ENCODE data around the gene KYNU.

KYNU gene

DNA sequence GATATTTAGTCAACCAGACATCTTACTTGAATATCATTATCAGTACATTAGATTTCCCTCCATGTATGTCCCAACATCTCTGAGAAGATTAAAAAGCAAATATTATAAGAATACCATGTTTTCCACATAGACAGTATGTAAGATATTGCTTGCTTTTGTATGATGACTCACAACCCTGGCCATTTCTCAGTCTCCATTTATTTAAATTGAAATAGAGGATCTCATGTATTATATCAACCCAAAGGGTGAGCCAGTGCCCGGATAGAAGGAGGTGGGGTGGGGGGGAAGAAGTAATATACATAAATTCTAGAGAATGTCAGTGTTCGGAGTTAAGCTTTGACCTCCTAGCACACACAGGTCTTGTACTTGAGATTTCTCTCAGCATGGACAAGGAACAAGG, 109.6 kb downstream of the KYNU start:
- ChIA-PET CTCF (no interaction called here), POLR2A (no interaction called here)
- H3K4me3 ChIP-seq (ENCODE audit: low read depth, low read length) = no peak overlapping the region
- DNase-seq (ENCODE audit: low read depth, low spot score) = no peak
- TF ChIP-seq, protein P1, sequence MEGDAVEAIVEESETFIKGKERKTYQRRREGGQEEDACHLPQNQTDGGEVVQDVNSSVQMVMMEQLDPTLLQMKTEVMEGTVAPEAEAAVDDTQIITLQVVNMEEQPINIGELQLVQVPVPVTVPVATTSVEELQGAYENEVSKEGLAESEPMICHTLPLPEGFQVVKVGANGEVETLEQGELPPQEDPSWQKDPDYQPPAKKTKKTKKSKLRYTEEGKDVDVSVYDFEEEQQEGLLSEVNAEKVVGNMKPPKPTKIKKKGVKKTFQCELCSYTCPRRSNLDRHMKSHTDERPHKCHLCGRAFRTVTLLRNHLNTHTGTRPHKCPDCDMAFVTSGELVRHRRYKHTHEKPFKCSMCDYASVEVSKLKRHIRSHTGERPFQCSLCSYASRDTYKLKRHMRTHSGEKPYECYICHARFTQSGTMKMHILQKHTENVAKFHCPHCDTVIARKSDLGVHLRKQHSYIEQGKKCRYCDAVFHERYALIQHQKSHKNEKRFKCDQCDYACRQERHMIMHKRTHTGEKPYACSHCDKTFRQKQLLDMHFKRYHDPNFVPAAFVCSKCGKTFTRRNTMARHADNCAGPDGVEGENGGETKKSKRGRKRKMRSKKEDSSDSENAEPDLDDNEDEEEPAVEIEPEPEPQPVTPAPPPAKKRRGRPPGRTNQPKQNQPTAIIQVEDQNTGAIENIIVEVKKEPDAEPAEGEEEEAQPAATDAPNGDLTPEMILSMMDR (IDR thresholded peaks at IDR 0.05; ENCODE audit: insufficient read depth, low read length, missing control alignments) = no peak

DNA sequence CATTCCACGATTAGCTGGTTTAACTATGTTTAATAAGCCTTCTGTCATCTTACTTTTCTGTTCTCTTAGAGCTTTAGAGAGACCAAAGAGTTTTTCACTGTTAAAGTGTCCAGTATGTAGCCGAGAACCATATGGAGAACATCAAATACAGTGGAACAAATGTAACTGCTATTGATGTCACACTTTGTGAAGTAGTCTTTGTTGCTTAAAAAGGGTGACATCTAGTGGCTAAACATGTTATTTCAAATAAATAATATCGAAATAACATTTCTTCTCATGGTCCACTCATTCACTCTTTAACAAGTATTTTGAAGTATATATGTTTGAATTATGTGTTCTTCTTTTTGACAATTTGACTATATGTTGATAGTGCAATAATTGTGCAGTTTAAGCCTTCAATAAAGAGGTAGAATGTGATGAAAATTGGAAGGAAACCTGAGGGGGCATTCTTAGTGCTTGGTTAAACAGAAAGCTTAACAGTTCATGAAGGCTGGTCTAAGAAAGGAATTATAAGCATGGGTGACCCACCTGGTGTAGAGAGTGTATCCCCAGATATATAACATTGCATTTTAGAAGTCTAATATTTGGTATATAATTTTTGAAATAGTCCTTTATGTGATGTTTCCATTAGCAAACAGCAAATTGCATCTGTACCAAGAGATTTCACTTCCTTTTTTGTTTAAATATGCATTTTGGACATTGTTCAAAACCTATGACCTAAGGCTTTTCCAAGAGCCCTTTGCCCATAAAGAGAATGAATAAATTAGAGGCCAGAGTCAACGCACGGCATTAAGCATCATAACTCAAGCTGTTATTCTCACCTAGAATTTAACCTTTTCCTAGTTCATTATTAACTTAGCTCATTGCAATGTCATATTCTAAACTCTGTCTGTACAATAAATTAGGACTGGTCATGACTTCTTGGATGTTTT, 112.1 kb downstream of the KYNU start:
- TF ChIP-seq, protein P1 (IDR thresholded peaks at IDR 0.05; ENCODE audit: insufficient read depth, low read length, missing control alignments) = no peak
- DNase-seq (ENCODE audit: low read depth, low spot score) = no peak
- ChIA-PET CTCF (interaction anchor here (1.1 to 2.4 kb wide), 7 partner anchors 9 to 309 kb away, joined by 3 to 8 read pairs (median 4); no protein-coding TSS in a partner anchor), POLR2A (no interaction called here)
- no peak overlapping the region for H3K4me3 ChIP-seq (ENCODE audit: low read depth, low read length)

DNA sequence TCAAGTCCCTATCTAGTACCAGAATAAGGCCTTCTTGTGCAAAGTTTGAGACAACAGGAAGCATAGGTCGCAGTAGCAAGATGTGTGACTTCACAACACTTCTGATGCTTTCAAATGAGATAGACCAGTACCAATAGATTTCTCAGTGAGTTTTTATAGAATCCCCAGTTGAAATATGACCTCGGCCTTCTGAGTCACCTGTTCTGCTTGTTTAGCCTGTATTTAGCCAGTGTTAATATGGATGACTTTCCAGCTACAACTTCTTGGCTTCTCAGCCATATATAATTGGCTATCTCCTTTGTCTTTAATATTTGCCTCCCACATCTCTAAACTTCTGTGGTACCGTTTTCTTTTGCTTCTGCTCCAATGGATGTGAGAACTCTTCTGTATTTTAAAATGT, 113.8 kb downstream of the KYNU start:
- DNase-seq (ENCODE audit: low read depth, low spot score) = no peak
- H3K4me3 ChIP-seq (ENCODE audit: low read depth, low read length) = no peak overlapping the region
- ChIA-PET POLR2A (no interaction called here), CTCF (interaction anchor here (1.3 to 1.7 kb wide), 2 partner anchors 12 to 308 kb away, joined by 3 to 4 read pairs; no protein-coding TSS in a partner anchor)
- TF ChIP-seq, protein P1 (IDR thresholded peaks at IDR 0.05; ENCODE audit: insufficient read depth, low read length, missing control alignments) = no peak

DNA sequence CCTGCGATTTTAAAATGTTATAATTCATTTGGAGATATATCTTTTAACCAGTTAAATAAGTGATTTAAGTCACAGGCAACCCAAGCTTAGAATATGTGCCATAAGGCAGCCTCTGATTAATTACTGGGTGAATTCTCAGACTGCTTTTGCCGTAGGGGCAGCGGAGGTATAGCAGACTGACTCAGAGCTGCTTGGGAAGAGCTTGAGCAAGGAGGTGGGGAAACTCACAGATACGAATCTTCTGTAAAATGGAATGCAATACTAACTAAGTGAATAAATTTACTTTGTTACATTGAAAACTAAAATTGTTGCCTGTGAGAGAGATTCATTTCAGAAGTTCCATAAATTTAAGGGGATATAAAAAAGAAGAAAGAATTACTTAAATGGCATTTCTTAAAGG, 115.4 kb downstream of the KYNU start:
- TF ChIP-seq, protein P1 (IDR thresholded peaks at IDR 0.05; ENCODE audit: insufficient read depth, low read length, missing control alignments) = no peak
- H3K4me3 ChIP-seq (ENCODE audit: low read depth, low read length) = no peak overlapping the region
- ChIA-PET POLR2A (no interaction called here), CTCF (interaction anchor here (1.4 kb wide), 1 partner anchor 311 kb away, joined by 3 read pairs; no protein-coding TSS in a partner anchor)
- no peak for DNase-seq (ENCODE audit: low read depth, low spot score)

DNA sequence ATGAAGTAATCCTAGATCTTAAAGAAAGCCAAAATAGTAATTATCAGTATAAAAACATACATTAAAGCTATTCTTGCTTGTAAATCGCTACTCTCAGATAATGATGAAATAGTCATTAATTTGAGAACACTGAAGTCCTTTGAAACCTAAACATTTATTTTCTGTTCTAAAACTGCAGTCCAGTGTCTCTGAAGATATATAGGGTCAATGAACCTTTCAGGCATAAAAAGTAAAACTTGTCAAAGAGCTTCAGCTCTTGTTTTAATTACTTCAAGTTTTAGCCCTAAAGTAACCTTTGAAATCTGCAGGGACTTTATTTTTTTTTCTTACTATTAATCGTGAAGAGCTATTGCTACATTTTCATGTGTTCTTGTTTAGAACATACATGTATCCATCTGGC, 116.3 kb downstream of the KYNU start:
- no peak for DNase-seq (ENCODE audit: low read depth, low spot score)
- no peak overlapping the region for H3K4me3 ChIP-seq (ENCODE audit: low read depth, low read length)
- CTCF ChIA-PET = interaction anchor here (1.4 kb wide), 1 partner anchor 312 kb away, joined by 3 read pairs; no protein-coding TSS in a partner anchor
- POLR2A ChIA-PET = no interaction called here
- TF ChIP-seq, protein P1 (IDR thresholded peaks at IDR 0.05; ENCODE audit: insufficient read depth, low read length, missing control alignments) = no peak

DNA sequence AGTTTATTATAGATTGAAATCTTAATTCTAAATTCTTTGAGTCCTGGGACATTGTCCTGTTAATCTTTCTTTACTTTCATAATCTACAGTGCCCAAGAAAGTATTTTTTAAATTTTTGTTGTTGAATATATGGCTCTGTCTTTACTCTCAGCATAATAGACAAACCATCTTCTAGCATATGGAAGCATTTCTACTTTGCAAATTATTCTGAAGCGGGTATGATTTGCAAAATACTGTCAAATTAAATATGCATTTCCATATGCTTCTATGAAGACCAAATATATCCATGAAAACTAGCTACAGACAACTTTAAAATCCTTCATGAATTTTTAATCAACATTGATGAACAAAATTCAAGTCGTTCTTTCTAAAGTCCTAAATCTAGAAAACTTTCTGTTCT, 117.2 kb downstream of the KYNU start:
- H3K4me3 ChIP-seq (ENCODE audit: low read depth, low read length) = no peak overlapping the region
- ChIA-PET POLR2A (no interaction called here), CTCF (interaction anchor here (1.2 kb wide), 1 partner anchor 14 kb away, joined by 3 read pairs; no protein-coding TSS in a partner anchor)
- TF ChIP-seq, protein P1 (IDR thresholded peaks at IDR 0.05; ENCODE audit: insufficient read depth, low read length, missing control alignments) = no peak
- no peak for DNase-seq (ENCODE audit: low read depth, low spot score)

Data from AG04449 (cell line).